Astrocyte of the spinal cord (primary cell): Measurements from ENCODE around the gene FAM118A.
"Not testable (repeated sequence)": the region's sequence is repeated elsewhere in the genome, so short reads cannot be mapped to it uniquely, and the experiment has no call there.

Source experiments
- DNase-seq: peaks from one replicate; pipeline ENCODE4 v3.0.0; 2011; ENCODE audit warnings: low read depth, low spot score
- H3K4me3 ChIP-seq: 2 replicates; pipeline ENCODE4 v1.5.1; 2011; ENCODE audit warnings: low read depth, mild to moderate bottlenecking, low read length, moderate library complexity
- in situ Hi-C: cut with HindIII; loops from 2 replicates; pipeline ENCODE4 v1.10.0; 2017; ENCODE audit warnings: low sequenced_read_pairs
- TF ChIP-seq, protein P1 (sequence below): IDR thresholded peaks from 2 replicates; pipeline ENCODE4 v1.5.1; 2012; ENCODE audit warnings: low read depth, mild to moderate bottlenecking, low read length, inconsistent platforms

Gene FAM118A

DNA sequence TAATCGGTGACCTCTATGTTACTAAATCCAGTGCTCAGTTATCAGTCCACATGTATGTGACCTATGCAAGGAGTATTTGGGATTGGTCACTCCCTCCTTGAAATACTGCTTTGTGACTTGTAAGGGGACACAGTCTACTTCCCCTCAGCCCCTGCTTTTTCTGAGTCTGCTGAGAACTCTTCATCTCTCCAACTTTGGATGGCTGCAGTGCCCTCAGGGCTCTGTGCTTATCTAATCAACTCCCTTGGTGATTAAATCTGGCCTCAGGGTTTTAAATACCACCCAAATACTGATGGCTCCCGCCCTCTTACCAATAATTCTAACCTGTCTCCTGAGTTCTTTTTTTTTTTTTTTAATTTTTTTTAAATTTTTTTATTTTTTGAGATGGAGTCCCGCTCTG is 40.2 kb downstream of the FAM118A start:
- no peak for DNase-seq
- no peak overlapping the region for H3K4me3 ChIP-seq
- TF ChIP-seq, protein P1, sequence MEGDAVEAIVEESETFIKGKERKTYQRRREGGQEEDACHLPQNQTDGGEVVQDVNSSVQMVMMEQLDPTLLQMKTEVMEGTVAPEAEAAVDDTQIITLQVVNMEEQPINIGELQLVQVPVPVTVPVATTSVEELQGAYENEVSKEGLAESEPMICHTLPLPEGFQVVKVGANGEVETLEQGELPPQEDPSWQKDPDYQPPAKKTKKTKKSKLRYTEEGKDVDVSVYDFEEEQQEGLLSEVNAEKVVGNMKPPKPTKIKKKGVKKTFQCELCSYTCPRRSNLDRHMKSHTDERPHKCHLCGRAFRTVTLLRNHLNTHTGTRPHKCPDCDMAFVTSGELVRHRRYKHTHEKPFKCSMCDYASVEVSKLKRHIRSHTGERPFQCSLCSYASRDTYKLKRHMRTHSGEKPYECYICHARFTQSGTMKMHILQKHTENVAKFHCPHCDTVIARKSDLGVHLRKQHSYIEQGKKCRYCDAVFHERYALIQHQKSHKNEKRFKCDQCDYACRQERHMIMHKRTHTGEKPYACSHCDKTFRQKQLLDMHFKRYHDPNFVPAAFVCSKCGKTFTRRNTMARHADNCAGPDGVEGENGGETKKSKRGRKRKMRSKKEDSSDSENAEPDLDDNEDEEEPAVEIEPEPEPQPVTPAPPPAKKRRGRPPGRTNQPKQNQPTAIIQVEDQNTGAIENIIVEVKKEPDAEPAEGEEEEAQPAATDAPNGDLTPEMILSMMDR: no peak
- in situ Hi-C loops: no loop called here

DNA sequence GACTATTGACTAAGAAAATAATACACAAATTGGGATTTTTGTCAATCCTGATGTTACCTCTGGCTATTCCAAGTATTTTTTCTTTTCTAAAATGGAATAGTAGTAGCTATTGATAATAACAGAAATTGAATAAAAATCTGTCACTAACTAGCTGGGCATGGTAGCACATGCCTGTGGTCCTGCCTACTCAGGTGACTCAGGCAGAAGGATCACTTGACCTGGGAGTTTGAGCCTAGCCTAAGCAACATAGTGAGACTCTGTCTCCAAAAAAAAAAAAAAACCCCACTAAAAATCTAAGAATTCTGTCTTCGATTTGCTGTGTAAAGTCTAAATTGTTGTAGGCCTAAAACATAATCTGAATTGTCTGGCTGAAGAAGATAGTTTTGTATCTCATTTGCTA is 42.2 kb downstream of the FAM118A start:
- TF ChIP-seq, protein P1: no peak
- H3K4me3 ChIP-seq: no peak overlapping the region
- in situ Hi-C loops: no loop called here
- DNase-seq: no peak

DNA sequence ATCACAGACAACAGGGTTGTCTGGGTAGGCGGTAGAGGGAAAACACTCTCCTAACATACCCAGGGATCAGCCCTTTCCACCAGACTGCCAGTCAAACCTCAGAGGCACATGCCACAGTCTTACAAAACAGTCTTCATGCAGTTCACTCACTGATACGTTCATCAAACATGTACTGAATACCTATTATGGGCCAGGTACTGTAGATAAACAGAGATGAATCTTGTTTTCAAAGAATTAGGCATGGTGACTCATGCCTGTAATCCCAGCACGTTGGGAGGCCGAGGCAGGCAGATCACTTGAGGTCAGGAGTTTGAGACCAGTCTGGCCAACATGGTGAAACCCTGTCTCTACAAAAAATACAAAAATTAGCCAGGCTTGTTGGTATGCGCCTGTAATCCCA is 43.0 kb downstream of the FAM118A start:
- DNase-seq, in situ Hi-C loops, H3K4me3 ChIP-seq: not testable (repeated sequence)

DNA sequence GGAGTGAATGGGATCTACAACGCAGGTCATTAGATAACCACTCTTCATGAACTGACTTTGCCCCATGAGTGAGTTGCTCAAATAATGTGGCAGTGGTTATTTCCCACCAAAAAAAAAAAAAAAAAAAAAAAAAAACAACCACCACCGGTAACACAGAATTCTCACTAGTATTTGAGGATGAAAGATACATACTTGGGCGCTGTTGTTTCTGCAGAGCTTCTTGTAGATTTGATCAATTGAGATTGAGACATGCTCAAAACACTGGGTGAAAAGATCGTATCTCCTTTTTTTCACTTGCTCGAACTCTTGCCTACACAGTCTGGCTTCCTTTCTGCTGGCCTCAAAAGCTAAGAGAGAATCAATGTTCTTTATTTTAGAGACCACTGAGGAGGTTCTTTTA is 44.1 kb downstream of the FAM118A start:
- TF ChIP-seq, protein P1: no peak
- no peak overlapping the region for H3K4me3 ChIP-seq
- DNase-seq: no peak
- in situ Hi-C loops: no loop called here

DNA sequence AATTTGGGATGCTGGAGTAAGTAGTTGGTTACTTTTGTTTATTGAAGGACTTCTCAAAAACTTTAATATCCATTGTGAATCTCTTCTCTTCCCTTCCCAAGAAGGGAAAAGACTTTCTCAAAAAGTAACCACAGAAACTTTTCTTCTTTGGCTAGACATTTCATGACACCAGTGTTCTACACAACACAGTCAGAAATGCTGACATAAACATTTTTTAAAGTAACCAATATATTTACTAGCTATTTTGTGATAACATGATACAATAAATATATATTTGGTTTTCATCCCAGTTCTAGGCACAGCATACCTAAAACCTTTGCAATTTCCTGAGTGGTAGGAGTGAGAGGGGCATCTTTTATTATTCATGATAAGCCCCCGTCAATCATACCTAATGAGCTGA is 47.8 kb downstream of the FAM118A start:
- TF ChIP-seq, protein P1: no peak
- in situ Hi-C loops: no loop called here
- no peak for DNase-seq
- no peak overlapping the region for H3K4me3 ChIP-seq

DNA sequence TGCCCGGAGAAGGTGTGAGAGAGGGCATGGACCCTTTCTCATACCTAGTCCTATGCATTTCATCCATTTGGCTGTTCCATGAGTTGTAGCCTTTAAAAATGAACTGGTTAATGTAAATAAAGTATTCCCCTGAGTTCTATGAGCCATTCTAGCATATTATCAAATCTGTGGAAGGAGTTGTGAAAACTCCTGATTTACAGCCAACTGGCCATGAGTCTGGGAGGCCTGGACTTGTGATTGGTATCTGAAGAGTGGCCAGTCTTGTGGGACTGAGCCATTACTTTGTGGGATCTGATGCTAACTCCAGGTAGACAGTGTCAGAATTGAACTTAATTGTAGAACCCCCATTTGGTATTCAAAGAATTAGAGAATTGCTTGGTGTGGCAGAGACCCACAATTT is 48.4 kb downstream of the FAM118A start:
- H3K4me3 ChIP-seq: no peak overlapping the region
- TF ChIP-seq, protein P1: no peak
- in situ Hi-C loops: no loop called here
- no peak for DNase-seq

DNA sequence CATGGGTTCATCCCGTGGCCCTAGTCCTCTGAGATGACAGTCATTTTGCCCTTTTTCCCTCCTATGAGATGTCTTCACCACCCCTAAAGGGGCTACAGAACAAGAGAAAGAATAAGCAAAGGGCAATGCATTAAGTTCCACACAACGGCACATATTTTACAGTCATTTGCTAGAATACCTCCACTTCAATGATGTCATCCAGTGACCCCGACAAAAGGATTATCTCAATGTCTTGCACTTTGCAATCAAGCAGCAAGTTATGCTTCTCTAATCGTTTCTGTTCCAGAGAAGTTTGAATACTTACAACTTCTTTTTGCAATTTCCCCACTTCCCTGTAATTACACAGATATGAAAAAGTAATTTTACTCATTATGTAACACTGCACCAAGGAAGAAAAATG is 49.9 kb downstream of the FAM118A start:
- H3K4me3 ChIP-seq: no peak overlapping the region
- TF ChIP-seq, protein P1: no peak

More for the DNA sequence above, 49.9 kb downstream of the FAM118A start:
- in situ Hi-C loops: no loop called here
- DNase-seq: no peak
